GM21717 (cell line): ENCODE data around the gene NTN5.
"Not testable (repeated sequence)": the region's sequence is repeated elsewhere in the genome, so short reads cannot be mapped to it uniquely, and the experiment has no call there.

Experiments
- ATAC-seq: cut with Tn5 transposase; IDR thresholded peaks from one replicate; pipeline ENCODE4 v1.9.1; 2021; ENCODE audit warnings: mild to moderate bottlenecking, moderate library complexity; ENCODE audit not compliant: unreplicated experiment

NTN5 gene

GRCh38 chr19:48698046-48698445, 25.2 kb upstream of the NTN5 start:
- ATAC-seq, result no peak

- ATAC-seq, result no peak
Observed at GRCh38 chr19:48696353-48697010, 23.7 kb upstream of the NTN5 start.

GRCh38 chr19:48695743-48696352, 23.0 kb upstream of the NTN5 start, which contains the start of gene FUT2:
TSS of gene FUT2 (plus strand) at chr19:48695971. CDS start at chr19:48702957, 6,986 bp downstream.
- ATAC-seq, result no peak

- not testable (repeated sequence) for ATAC-seq
Observed at GRCh38 chr19:48693629-48694028, 20.8 kb upstream of the NTN5 start.

GRCh38 chr19:48689449-48689848, 16.6 kb upstream of the NTN5 start:
- no peak for ATAC-seq

- no peak for ATAC-seq
Observed at GRCh38 chr19:48687776-48688175, 15.0 kb upstream of the NTN5 start.

- ATAC-seq, result not testable (repeated sequence)
Observed at GRCh38 chr19:48686637-48687036, 13.8 kb upstream of the NTN5 start.

GRCh38 chr19:48686088-48686487, 13.3 kb upstream of the NTN5 start:
- ATAC-seq, result no peak

- no peak for ATAC-seq
Observed at GRCh38 chr19:48685583-48685982, 12.8 kb upstream of the NTN5 start.

GRCh38 chr19:48683349-48683748, 10.5 kb upstream of the NTN5 start:
- ATAC-seq, result no peak

- no peak for ATAC-seq
Observed at GRCh38 chr19:48681127-48681470, 8.3 kb upstream of the NTN5 start.

- ATAC-seq, result no peak
Observed at GRCh38 chr19:48680436-48681126, 7.8 kb upstream of the NTN5 start.

- not testable (repeated sequence) for ATAC-seq
Observed at GRCh38 chr19:48680006-48680405, 7.2 kb upstream of the NTN5 start.

- no peak for ATAC-seq
Observed at GRCh38 chr19:48678201-48678600, 5.4 kb upstream of the NTN5 start.

- no peak for ATAC-seq
Observed at GRCh38 chr19:48676887-48677286, 4.1 kb upstream of the NTN5 start.

- no peak for ATAC-seq
Observed at GRCh38 chr19:48676487-48676886, 3.7 kb upstream of the NTN5 start.

GRCh38 chr19:48674921-48675824, 2.4 kb upstream of the NTN5 start:
- ATAC-seq, result no peak

GRCh38 chr19:48674216-48674809, 1.5 kb upstream of the NTN5 start:
- ATAC-seq, result no peak

- ATAC-seq, result no peak
Observed at GRCh38 chr19:48673436-48674100, 751 bp upstream of the NTN5 start.

- no peak for ATAC-seq
Observed at GRCh38 chr19:48671446-48671995, 1.3 kb downstream of the NTN5 start.
